Activated CD8-positive, alpha-beta memory T cell treated with anti-CD3 and anti-CD28 coated beads, Interleukin-2, amount 50 U/mL, for 48 hours (primary cell): Measurements from ENCODE around the gene CYB5R4.

Experiments
- DNase-seq: peaks from one replicate; pipeline ENCODE4 v3.0.0-alpha.2; 2020

Gene CYB5R4

DNA sequence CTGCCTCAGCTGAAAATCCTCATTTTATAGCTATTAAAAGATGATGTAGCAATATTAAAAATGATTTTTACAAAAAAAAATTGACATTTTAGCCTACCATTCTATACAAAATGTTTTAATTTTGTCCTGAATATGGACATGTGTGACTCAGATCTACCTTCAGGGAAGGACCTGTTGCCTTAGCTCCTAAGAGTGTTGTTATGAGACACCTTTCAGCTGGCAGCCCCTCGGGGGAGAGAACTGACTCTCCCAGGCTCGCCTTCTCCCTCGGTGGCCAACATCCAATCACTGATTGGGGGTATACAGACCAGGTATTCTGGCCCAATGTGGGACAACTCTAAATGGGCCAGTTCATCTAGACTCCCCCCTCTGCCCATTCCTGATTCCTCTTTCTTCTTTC is 141.6 kb downstream of the CYB5R4 start:
- DNase-seq, result no peak

DNA sequence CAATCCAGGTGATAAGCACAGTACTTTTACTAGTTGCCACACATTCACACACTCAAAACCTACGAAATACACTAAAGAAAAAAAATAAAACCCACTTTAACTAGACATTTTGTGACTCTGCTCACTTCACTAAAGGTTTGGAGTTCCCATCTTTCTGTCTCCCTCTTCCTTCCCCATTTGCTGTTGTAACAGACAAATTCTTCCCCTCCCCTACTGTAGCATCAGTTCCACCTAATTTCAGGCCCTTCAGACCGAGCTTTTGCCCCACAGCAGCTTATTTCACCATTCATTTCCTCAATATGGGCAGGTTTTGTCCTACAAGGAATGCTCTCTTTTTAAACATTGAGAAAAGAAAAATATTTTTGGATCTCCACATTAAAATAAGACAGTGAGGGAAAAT is 142.7 kb downstream of the CYB5R4 start:
- DNase-seq, result no peak

DNA sequence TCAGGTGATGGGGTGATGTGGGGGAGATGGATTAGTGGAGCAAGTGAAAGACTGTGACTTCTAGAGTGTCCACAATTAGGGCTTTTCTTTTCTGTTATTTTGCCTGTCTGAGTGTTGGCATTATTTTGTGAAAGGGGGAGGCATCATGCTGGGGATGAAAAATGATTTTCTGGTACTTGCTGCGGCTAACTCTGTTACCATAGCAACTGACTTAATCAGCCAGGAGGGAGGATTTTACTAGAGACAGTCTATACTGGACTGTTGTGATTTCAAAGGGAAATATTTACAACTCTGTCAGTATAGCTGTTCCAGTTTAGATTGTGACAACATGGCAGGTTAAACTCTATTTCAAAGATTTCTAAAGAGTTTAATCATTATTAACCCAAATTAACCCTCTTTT is 143.6 kb downstream of the CYB5R4 start:
- DNase-seq, result no peak

DNA sequence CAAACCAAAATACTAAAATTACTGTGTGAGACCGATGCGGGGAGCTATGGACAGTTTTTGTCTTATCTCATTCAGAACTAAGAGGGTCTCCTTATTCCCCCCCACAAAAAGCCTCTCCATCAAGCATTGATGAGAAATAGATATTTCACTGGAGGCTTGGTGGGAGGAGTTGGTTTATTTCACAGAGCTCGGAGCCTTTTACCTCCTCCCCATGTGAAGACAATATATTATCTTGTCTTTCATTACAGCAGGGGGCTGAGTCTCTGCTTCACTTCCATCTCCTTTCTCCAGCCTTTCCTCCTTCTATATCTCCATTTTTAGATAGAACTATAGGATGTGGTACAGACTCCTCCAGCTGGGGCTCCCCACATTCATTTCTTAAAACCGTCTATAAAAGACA is 144.2 kb downstream of the CYB5R4 start:
- DNase-seq, result no peak

DNA sequence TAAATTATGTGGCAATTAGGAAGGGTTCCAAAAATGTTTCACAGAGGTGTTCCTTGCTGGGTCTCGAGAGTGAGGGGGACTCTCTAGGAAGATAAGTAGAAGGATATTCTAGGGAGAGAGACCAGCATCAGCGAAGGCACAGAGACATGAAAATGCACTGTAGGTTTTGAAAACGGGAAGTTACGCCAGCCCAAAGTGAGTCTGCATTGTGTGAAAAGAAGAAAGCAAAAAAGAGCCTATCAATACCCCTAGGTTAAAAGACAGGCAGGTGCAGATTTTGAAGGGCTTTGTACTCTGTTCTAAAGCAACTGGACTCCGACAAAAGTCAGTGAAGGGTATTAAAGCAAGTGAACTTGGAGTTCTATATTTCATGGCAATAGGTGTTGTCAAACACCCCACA is 148.4 kb downstream of the CYB5R4 start:
- DNase-seq, result no peak

DNA sequence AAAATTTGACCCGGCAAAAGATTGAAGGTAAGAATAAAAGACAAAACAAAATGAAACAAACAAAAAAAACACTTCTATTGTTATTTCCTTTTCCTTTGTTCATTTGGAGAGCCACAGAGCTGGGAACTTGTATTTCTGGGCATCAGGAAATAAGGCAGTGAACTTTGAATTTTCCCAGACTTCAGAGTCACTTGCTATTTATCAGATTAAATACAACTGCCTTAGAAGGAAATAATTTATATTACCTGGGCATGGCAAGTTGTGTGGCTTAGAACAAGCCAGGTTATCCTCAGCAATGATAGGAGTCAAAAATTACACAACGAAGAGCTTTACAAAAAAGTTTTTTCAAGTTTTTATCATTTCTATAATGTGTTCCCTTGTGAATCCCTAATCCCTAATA is 153.9 kb downstream of the CYB5R4 start:
- no peak for DNase-seq

DNA sequence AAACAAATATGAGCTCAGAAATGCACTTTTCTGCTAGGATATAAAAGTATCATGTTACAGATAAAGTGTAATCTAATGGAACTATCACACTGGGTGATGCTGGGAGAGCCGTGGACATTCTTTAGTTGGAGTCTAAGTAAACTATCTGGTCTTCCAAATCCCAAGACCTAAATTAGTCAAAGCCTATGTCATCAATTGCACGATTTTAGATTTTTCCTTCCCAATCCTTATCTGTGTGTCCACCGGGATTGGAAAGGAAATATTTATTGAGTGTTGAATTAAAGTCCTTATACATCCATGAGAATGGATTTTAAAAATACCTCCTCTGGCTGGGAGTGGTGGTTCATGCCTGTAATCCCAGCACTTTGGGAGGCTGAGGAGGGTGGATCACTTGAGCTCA is 154.4 kb downstream of the CYB5R4 start:
- no peak for DNase-seq

DNA sequence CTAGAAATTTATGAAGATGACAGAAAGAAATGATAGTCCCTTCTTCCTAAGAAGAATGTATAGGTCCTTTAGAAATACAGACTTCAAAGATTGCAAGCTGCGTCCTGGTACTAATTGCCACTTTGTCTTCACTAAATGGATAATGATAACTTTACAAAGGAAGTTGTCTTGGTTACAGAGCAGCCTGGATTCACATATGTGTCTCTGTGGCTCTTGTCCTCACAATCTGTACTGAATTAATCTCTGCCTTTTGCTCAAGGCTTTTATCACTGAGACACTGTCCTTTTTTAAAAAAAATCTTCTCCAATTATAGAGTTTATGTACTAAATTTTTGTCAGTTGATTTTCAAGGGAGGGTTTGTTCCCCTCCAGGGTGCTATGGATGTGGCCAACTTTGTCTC is 156.5 kb downstream of the CYB5R4 start:
- DNase-seq, result no peak
